ENCODE results near the gene UBR2.

- TF ChIP-seq, protein P1, sequence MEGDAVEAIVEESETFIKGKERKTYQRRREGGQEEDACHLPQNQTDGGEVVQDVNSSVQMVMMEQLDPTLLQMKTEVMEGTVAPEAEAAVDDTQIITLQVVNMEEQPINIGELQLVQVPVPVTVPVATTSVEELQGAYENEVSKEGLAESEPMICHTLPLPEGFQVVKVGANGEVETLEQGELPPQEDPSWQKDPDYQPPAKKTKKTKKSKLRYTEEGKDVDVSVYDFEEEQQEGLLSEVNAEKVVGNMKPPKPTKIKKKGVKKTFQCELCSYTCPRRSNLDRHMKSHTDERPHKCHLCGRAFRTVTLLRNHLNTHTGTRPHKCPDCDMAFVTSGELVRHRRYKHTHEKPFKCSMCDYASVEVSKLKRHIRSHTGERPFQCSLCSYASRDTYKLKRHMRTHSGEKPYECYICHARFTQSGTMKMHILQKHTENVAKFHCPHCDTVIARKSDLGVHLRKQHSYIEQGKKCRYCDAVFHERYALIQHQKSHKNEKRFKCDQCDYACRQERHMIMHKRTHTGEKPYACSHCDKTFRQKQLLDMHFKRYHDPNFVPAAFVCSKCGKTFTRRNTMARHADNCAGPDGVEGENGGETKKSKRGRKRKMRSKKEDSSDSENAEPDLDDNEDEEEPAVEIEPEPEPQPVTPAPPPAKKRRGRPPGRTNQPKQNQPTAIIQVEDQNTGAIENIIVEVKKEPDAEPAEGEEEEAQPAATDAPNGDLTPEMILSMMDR (conservative IDR thresholded peaks at IDR 0.05; ENCODE audit: low read depth, low read length): no peak
- no peak for TF ChIP-seq EZH2 (IDR thresholded peaks at IDR 0.05; ENCODE audit: borderline replicate concordance, low read depth, low read length, poor library complexity, severe bottlenecking)
These were observed 124.5 kb downstream of the UBR2 start for GRCh38 chr6:42688281-42688680.

All from A673 (cell line).